ELR (cell line): ENCODE measurements around the gene SLC26A3.
"Not testable (repeated sequence)": the region's sequence is repeated elsewhere in the genome, so short reads cannot be mapped to it uniquely, and the experiment has no call there.

Experiments
- DNase-seq: peaks from one replicate; pipeline ENCODE4 v3.0.0-alpha.2; 2015; ENCODE audit warnings: low read depth

The SLC26A3 gene

GRCh38 chr7:107803009-107803610 lies at the start of gene SLC26A3:
SLC26A3 (minus strand) TSS chr7:107803223; CDS start chr7:107794509, 8,714 bp downstream.
- DNase-seq = no peak

GRCh38 chr7:107850643-107851042 lies 47.6 kb upstream of the SLC26A3 start:
- DNase-seq = no peak

- no peak for DNase-seq
Measured at GRCh38 chr7:107850216-107850615, 47.2 kb upstream of the SLC26A3 start.

GRCh38 chr7:107848211-107848610 lies 45.2 kb upstream of the SLC26A3 start:
- DNase-seq = not testable (repeated sequence)

- DNase-seq = not testable (repeated sequence)
Measured at GRCh38 chr7:107847836-107848175, 44.8 kb upstream of the SLC26A3 start.

GRCh38 chr7:107847168-107847835 lies 44.3 kb upstream of the SLC26A3 start:
- no peak for DNase-seq

GRCh38 chr7:107846324-107846723 lies 43.3 kb upstream of the SLC26A3 start:
- no peak for DNase-seq

GRCh38 chr7:107843184-107843583 lies 40.2 kb upstream of the SLC26A3 start:
- no peak for DNase-seq

GRCh38 chr7:107842213-107842612 lies 39.2 kb upstream of the SLC26A3 start:
- no peak for DNase-seq

- DNase-seq = no peak
Measured at GRCh38 chr7:107838816-107839565, 36.0 kb upstream of the SLC26A3 start.

GRCh38 chr7:107838024-107838601 lies 35.1 kb upstream of the SLC26A3 start:
- DNase-seq = no peak

GRCh38 chr7:107837145-107837512 lies 34.1 kb upstream of the SLC26A3 start:
- DNase-seq = no peak

- peak; percentile 9 for DNase-seq
Measured at GRCh38 chr7:107836237-107837144, 33.5 kb upstream of the SLC26A3 start.

GRCh38 chr7:107834401-107834800 lies 31.4 kb upstream of the SLC26A3 start:
- DNase-seq = no peak

- DNase-seq = no peak
Measured at GRCh38 chr7:107833684-107834106, 30.7 kb upstream of the SLC26A3 start.

GRCh38 chr7:107830420-107830819 lies 27.4 kb upstream of the SLC26A3 start:
- DNase-seq = no peak

GRCh38 chr7:107828540-107828939 lies 25.5 kb upstream of the SLC26A3 start:
- no peak for DNase-seq

- DNase-seq = no peak
Measured at GRCh38 chr7:107827501-107827900, 24.5 kb upstream of the SLC26A3 start.

- no peak for DNase-seq
Measured at GRCh38 chr7:107826451-107826850, 23.4 kb upstream of the SLC26A3 start.

- DNase-seq = no peak
Measured at GRCh38 chr7:107824858-107825257, 21.8 kb upstream of the SLC26A3 start.

- no peak for DNase-seq
Measured at GRCh38 chr7:107818622-107819021, 15.6 kb upstream of the SLC26A3 start.
